Activated CD4-positive, alpha-beta T cell treated with anti-CD3 and anti-CD28 coated beads, Interleukin-2, amount 50 U/mL, for 48 hours (primary cell): ENCODE data around the gene SPNS2.

Experiments used
- DNase-seq, 2 experiments: peaks; one replicate each; pipeline ENCODE4 v3.0.0-alpha.2; 2020

The SPNS2 gene, protein sequence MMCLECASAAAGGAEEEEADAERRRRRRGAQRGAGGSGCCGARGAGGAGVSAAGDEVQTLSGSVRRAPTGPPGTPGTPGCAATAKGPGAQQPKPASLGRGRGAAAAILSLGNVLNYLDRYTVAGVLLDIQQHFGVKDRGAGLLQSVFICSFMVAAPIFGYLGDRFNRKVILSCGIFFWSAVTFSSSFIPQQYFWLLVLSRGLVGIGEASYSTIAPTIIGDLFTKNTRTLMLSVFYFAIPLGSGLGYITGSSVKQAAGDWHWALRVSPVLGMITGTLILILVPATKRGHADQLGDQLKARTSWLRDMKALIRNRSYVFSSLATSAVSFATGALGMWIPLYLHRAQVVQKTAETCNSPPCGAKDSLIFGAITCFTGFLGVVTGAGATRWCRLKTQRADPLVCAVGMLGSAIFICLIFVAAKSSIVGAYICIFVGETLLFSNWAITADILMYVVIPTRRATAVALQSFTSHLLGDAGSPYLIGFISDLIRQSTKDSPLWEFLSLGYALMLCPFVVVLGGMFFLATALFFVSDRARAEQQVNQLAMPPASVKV

DNA sequence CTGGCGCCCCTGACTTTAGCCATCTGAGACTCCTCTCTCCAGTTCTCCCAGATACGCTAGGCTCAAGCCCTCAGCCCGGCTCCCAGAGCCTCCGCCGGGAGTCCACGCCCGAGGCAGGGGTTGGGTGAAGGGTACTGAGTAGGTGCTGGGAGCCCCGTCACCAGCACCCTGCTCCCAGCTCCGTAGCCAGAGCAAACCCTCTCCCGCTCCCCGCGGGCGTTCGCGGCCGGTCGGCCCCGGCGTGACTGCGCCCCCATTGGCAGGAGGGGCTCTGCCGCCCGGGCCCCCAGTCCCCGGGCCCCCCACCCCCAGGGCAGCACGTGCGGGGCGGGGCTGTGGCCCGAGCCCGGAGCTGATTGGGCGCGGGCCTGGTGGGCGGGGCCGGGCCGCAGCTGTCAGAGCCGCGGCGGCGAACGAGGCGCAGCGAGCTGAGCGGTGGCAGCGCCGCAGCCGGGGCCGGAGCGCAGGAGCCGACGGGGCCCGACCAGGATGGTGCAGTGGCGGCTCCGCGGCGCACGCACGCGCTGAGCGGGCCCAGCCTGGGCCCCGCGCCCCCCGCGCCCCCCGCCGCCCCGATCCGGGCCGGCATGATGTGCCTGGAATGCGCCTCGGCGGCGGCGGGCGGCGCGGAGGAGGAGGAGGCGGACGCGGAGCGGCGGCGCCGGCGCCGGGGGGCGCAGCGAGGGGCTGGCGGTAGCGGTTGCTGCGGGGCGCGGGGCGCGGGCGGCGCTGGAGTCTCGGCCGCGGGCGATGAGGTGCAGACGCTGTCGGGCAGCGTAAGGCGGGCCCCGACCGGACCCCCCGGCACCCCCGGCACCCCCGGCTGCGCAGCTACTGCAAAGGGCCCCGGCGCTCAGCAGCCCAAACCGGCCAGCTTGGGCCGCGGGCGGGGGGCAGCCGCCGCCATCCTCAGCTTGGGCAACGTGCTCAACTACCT lies at the start of gene SPNS2:
SPNS2 (plus strand) TSS at position 421 of the 937 bp plus-strand sequence; CDS start at position 588, 167 bp downstream.
- peak; percentile 57 to 63 for DNase-seq

- no peak for DNase-seq
Measured at GRCh38 chr17:4449736-4450135, 48.9 kb upstream of the SPNS2 start.

DNA sequence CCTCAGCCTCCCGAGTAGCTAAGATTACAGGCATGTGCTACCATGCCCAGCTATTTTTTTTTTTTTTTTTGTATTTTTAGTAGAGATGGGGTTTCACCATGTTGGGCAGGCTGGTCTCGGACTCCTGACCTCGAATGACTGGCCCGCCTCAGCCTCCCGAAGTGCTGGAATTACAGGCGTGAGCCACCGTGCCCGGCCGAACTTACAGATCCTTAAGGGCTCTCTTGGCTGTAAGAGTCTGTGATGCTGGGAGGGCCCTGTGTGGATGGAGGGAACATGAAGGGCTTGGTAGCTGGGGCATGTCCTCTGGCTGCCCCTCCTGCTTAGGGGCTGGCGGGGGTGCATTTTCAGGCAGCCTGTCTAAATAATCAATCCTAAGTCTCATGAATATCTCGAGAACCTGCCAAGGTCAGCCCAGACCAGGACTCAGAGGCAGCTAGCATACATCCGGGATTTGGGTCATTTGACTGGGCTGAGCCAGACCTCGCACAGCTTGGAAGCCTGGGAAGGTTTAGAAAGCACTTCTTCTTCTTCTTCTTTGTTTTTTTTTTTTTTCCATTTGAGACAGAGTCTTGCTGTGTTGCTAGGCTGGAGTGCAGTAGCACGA lies 47.9 kb upstream of the SPNS2 start:
- no peak for DNase-seq

DNA sequence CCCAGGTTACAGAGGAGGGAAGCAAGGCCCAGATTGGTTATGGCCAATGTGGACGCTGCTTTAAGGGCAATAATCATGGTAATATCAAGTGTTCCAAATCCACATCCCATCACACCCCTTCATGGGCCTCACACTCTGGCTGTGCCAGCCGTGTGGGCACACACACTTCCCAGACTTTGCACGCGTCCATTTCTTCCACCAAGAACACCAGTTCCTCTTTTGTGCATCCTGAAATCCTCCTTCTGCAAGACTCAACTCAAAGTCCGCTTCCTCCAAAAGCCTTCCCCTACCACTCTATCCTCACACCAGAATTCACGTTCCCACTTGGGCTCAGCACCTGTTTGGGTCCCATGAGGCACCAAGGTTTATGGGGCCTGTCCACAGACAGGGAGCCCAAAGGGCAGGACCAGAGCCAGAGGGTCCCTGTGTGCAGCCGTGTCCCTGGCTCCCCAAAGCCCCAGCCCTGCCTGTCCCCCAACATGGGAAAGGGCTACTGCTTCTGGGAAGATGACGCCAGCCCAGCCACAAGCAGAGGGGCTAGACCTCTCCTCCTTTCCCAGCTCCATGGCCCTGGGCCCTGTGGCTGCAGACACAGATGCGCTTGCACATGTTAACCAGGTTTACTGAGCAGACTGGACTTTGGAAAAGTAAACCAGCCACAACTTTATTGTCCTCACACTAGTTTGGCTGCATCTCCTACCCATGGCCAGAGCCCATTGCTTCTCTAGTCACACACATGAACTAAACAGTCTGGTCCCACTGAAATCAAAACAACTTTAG lies 44.7 kb upstream of the SPNS2 start:
- DNase-seq, result no peak

DNA sequence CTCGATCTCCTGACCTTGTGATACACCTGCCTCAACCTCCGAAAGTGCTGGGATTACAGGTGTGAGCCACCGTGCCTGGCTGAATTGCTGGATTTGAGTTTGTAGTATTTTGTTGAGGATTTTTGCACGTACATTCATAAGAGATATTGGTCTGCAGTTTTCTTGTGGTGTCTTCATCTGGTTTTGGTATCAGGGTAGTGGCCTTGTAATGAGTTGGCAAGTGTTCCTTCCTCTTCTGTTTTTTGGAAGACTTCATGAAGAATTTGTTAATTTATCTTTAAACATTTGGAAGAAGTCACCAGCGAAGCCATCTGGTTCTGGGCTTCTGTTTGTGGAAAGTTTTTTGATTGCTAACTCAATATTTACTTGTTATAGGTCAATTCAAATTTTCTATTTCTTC lies 38.0 kb upstream of the SPNS2 start:
- DNase-seq, result no peak

DNA sequence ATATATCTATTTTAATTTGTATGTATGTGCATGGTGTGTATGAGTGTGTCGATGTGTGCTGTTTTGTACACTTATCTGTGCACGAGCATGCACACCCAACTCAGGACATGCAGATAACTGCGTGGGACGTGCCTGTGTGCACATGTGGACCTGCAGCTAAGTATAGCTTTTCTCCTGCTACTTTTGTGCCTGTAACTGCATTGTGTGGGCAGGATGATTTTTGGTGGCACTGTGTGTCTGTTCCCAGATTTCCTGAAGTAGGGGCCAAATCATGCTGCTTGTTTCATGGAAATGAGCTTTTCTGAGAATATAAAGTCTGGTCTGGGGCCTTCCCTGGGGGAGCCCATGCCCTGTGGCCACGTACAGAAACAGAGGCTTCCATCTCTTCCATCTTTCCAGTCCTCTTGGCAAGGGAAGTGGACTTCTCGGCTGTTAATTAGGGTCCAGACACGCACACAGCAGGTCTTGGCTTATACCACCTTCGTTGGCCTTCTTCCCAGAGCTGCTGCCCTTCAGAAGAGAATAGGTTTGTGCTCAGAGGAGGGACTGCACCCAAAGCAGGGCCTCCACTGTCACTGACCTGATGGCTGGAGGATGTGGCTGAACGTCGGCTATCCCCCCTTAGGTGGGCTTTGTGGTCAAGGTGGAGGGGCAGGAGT lies 34.7 kb upstream of the SPNS2 start:
- no peak for DNase-seq

DNA sequence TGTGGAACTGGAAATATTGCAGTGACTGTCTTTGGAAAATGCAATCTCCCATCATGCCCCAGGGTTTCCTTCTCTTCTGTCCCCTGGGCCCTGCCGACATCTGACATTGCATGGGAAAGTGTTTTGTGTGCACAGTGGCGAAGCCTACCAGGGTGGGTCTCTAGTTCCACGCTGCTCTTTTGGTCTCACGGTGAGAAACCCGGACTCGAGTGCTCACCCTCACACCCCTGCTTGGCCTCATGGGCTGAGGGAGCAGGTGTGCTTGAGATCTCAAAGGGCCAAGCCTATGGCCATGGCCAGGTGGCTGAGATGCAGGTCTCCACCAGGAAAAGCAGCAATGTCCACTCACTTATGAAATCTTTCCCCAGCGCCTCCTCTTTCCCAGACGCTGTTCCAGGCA lies 32.9 kb upstream of the SPNS2 start:
- no peak for DNase-seq

DNA sequence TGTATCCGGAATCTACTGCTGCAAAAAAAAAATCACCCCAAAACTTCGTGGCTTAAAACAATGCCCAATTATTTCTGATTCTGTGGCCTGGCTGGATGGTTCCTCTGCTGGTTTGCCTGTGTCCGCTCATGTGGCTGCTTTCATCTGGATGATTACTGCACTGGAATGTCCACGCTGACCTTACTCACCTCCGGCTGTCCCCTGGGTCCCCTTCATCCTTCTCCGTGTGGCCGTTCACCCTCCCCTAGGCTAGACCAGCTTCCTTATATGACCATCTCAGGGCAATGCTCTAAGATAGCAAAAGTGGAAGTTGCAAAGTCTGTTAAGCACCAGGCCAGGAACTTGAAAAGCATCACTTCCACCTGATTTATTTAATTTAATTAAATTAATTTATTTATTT lies 31.4 kb upstream of the SPNS2 start:
- DNase-seq, result no peak

GRCh38 chr17:4469552-4469951 lies 29.1 kb upstream of the SPNS2 start:
- DNase-seq, result no peak

DNA sequence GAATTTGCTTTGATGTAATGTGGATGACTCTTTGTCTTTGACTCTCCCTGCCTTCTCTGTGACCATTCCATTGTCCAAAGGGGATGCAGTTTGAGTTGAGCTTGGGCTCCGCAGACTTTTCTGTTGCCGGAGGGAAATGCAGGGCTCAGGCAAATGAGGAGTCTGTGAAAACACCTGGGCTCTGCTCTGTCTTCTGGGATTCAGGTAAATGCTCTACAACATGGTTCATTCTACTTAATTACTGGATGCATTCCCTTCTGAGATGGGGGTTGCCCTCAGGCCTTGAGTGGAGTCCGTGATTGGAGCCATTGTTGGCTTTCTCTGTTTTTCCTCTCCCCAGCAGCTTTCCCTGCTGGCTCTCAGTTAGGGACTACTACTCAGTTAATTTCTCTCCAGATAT lies 26.4 kb upstream of the SPNS2 start:
- no peak for DNase-seq

DNA sequence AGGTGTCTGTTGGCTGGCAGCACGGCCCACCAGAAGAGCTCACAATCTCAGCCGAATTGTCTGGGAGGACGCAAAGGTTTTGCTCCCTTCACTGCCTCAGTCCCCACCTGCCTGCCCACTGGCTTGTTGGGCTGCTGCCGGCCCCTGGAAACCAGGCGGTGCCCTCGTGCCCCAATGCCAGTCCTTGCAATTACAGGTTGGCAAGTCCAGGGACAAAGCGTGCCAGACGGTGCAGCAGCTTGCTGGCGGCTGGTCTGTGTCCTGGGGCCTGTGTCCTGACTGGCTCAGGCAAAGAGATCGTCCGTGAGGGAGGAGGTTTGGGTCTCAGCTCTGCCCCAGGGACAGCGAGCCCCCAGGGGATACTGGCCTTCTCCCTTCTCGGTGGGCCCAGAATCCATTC lies 24.6 kb upstream of the SPNS2 start:
- DNase-seq, result no peak

DNA sequence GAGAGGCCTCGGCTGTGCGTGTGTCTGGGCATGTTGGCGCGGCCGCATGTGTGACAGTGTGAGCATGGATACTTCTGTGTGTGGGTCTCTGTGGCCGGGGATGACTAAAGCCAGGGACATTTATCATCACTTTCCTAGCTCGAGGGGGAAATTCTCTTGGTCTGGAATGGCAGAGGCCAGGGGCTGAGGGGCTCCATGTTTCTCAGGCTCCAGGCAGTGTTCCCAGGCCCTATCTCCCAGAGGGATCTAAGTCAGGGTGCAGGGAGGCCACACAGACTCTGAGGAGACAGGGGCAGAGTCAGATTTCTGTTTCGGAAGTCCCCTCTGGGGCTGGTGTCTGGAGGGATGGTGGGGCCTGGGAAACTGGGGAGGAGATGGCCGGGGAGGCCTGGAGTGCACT lies 23.7 kb upstream of the SPNS2 start:
- DNase-seq, result no peak

DNA sequence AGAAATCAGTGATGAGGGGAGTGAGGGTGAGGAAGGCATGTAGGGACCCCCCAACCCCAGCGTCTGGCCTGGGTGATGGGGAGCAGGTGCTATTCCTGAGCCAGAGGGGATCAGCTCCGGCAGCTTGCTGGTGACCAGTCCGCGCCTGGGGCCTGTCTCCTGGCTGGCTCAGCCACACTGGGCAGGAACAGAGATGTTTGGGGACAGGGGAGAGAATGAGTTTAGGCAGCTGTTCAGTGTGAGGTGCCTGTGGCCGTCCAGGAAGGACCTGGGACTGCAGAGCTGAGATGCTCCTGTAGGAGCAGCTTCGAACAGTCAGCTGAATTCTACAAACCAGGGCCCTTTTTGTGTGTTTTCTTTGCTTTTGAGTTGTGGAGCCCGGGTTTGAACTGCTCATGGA lies 23.2 kb upstream of the SPNS2 start:
- no peak for DNase-seq

- no peak for DNase-seq
Measured at GRCh38 chr17:4476017-4476416, 22.7 kb upstream of the SPNS2 start.

DNA sequence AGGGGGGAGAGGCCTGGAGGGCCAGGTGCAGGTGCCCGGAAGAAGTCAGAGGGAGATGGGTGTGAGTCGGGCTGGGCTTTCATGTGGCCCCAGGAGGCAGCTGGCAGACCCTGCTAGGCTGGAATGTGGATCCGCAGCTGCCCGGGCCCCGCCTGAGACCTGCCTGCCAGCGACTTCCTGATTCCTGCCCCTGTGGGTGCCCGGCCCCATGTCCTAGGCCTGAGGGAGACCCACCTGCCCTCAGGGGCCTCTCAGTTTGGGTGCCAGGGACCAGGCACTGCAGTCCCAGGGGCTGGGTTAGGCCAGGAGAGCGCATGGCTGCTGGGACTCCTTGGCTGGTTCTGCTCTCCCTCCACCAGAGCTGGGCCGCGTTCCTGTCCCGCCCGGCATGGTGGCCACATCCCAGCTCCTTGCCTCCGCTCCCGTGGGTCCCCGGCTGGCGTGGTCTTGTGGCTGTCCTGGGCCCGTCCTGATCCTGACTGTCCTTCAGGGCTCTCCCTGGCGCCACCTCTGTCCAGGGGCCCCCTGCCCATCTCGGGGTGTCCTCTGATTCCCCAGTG lies 22.1 kb upstream of the SPNS2 start:
- no peak for DNase-seq

DNA sequence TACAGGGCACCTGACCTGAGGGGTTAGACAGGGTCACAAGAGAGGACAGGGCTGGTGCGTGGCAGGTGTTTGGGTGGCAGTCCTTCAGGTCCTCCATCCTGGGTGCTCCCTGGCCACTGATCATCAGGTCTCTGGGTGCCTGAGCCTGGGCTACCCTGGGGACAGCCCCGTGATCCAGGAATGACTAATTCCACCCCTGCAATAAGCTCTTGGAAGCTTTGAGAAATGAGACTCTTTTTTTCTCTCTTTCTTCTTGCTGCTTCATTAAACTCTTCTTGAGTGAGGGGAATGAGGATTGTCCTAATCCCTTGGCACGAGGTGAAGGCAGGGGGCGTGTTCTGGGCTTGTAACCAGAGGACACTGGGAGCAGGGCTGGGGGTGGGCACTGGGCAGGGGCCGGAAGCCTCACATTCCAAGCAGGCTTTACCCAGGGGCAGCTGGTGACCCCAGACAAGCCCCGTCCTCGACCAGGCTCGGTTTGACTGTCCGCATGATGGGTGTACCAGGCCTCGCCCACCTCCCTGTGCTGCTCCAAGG lies 21.4 kb upstream of the SPNS2 start:
- peak in 1 of 2 experiments; percentile 36 for DNase-seq

DNA sequence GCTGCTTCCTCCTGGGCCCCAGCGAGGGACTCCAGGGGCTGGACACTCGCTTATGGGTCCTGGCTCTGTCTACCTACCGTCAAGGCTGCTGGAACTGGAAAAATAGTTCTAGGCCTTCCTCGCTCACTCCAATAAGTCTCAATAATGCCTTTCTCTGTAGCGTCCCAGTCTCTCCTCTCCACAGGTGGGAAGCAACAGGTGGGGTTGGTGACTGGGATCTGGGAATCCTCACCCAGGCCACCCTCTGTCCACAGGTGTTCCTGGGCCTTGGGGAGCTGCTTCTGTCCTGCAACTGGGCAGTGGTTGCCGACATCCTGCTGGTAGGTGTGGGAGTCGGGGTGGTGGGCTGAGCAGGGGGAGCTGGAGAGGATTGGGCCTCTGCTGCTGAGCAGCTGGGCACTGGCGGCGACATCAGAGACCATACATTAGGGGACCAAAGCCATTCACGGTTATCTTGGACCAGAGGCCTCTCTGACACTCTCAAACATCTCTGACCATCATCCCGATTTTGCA lies 20.3 kb upstream of the SPNS2 start:
- no peak for DNase-seq

DNA sequence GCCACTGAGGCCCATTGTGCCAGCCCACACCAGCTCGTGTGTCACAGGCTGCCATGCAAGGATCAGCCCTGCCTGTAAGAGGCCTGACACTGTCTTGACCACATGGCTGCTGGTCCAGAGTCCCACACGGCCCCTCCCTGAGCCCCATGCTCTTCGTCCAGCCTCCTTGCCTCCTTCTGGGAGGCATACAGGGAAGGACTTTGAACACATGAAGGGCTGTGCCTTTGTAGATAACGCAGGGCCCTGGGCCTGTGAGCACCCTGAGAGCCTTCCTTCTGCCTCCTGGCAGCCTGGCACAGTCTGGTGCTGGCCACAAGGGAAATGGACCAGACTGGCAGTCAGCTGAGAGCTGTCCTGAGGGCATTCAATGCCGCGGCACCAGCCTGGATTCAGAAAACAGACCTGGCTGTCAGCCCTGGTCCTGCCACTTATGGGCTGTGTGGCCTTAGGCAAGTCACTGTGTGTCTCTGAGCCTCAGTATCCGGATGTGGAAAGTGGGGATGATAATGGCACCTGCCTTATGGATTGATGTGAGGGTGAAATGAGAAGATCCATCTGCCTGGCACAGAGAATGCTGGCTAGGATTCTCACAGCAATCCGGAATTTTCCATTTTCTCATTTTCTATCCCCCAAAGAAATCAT lies 19.2 kb upstream of the SPNS2 start:
- no peak for DNase-seq

GRCh38 chr17:4479982-4480751 lies 18.5 kb upstream of the SPNS2 start:
- DNase-seq, result no peak
